Calu3 (cell line): ENCODE results near the gene NT5C3A. TPM values are rescaled to one million over a fixed set of nuclear protein-coding genes. Genes with fewer than 3 reads are reported as not detected.
A peak's percentile ranks its signal among the peaks of the same experiment; 100 is the strongest.

Experiments used
- BruUV-seq: library from RNA; stranded (reverse); fragments of 400-500 nt; replicated peaks from 2 replicates; lab custom pipeline; 2021; lab: Mats Ljungman, UMichigan
- CTCF ChIA-PET: fragments of 300-600 bp; sonication (Branson Sonifier 250); formaldehyde crosslinking; loops from one replicate; lab custom pipeline; 2022; ENCODE audit warnings: antibody characterized with exemption; lab: Charles Lee
- DNase-seq: peaks from one replicate; pipeline ENCODE4 v3.0.0; 2022
- H3K27ac Mint-ChIP-seq: one replicate; pipeline ENCODE4 v1.8.0; 2022; ENCODE audit warnings: mixed read lengths; ENCODE audit not compliant: unreplicated experiment
- H3K27me3 Mint-ChIP-seq: one replicate; pipeline ENCODE4 v1.8.0; 2022; ENCODE audit warnings: mixed read lengths; ENCODE audit not compliant: unreplicated experiment
- H3K36me3 Mint-ChIP-seq: one replicate; pipeline ENCODE4 v1.8.0; 2022; ENCODE audit warnings: mild to moderate bottlenecking, moderate library complexity, mixed read lengths; ENCODE audit not compliant: insufficient read depth, unreplicated experiment
- H3K4me1 Mint-ChIP-seq: one replicate; pipeline ENCODE4 v1.8.0; 2022; ENCODE audit warnings: mild to moderate bottlenecking, low read depth, mixed read lengths; ENCODE audit not compliant: unreplicated experiment
- H3K4me3 Mint-ChIP-seq: one replicate; pipeline ENCODE4 v1.8.0; 2022; ENCODE audit warnings: mild to moderate bottlenecking, low read depth, moderate library complexity, mixed read lengths; ENCODE audit not compliant: unreplicated experiment
- H3K9me3 Mint-ChIP-seq: one replicate; pipeline ENCODE4 v1.8.0; 2022; ENCODE audit warnings: low read depth, mixed read lengths; ENCODE audit not compliant: unreplicated experiment
- CTCF ChIP-seq: fragments of 200-600 bp; IDR thresholded peaks from one replicate; pipeline ENCODE4 v1.8.0; 2022; ENCODE audit warnings: antibody characterized with exemption; ENCODE audit not compliant: unreplicated experiment
- intact Hi-C: fragments of 100-400 bp; cut with micrococcal nuclease; formaldehyde crosslinking; loops from one replicate; pipeline ENCODE4 v1.10.0; 2022; ENCODE audit not compliant: unreplicated experiment
- total RNA-seq: library from RNA; stranded (reverse); gene quantifications from 2 replicates; pipeline ENCODE4 v1.2.3, GENCODE V29; 2022

NT5C3A gene
- total RNA-seq, 1 experiment from 2014 or later = 77.7 TPM

- Mint-ChIP-seq H3K4me1 (no peaks in the 10 kb centered on the region), H3K27ac (no peak overlapping the region), H3K36me3 (peaks cover 13% of the 10 kb centered on the region), H3K27me3 (no peaks in the 10 kb centered on the region), H3K9me3 (no peaks in the 10 kb centered on the region), H3K4me3 (no peak overlapping the region)
- DNase-seq = peak; percentile 22
- CTCF ChIA-PET = no interaction called here
- intact Hi-C loops = no loop called here
- BruUV-seq = no TSS peak
- TF ChIP-seq CTCF = no peak
These were observed 29.1 kb upstream of the NT5C3A start for GRCh38 chr7:33091641-33092191.

- H3K27ac Mint-ChIP-seq = no peak overlapping the region
- no peak for TF ChIP-seq CTCF
- no peak for DNase-seq
- H3K36me3 Mint-ChIP-seq = peaks cover 8% of the 10 kb centered on the region
- no peaks in the 10 kb centered on the region for H3K27me3 Mint-ChIP-seq
- H3K4me1 Mint-ChIP-seq = no peaks in the 10 kb centered on the region
- CTCF ChIA-PET = interaction anchor here (0.6 kb wide), 1 partner anchor 648 kb away, joined by 9 read pairs; no protein-coding TSS in a partner anchor
- H3K9me3 Mint-ChIP-seq = no peaks in the 10 kb centered on the region
- no peak overlapping the region for H3K4me3 Mint-ChIP-seq
- intact Hi-C loops = no loop called here
- BruUV-seq = TSS peak; percentile 9
These were observed 28.5 kb upstream of the NT5C3A start for GRCh38 chr7:33091111-33091531.

GRCh38 chr7:33089142-33089541 is 26.6 kb upstream of the NT5C3A start:
- DNase-seq = no peak
- intact Hi-C loops = no loop called here
- CTCF ChIA-PET = interaction anchor here (1.2 kb wide), 1 partner anchor 14 kb away, joined by 3 read pairs; no protein-coding TSS in a partner anchor
- Mint-ChIP-seq H3K9me3 (no peaks in the 10 kb centered on the region), H3K27ac (no peak overlapping the region), H3K36me3 (no peaks in the 10 kb centered on the region), H3K27me3 (no peaks in the 10 kb centered on the region), H3K4me1 (no peaks in the 10 kb centered on the region), H3K4me3 (no peak overlapping the region)
- no TSS peak for BruUV-seq
- TF ChIP-seq CTCF = no peak

GRCh38 chr7:33087858-33088257 is 25.3 kb upstream of the NT5C3A start:
- no peak for DNase-seq
- TF ChIP-seq CTCF = no peak
- BruUV-seq = no TSS peak
- Mint-ChIP-seq H3K9me3 (no peaks in the 10 kb centered on the region), H3K4me1 (no peaks in the 10 kb centered on the region), H3K4me3 (no peak overlapping the region), H3K36me3 (no peaks in the 10 kb centered on the region), H3K27ac (no peak overlapping the region), H3K27me3 (no peaks in the 10 kb centered on the region)
- intact Hi-C loops = no loop called here
- CTCF ChIA-PET = no interaction called here
